WTC11 (cell line): Measurements from ENCODE around the gene MED23. TPM values are rescaled to one million over a fixed set of nuclear protein-coding genes. Genes with fewer than 3 reads are reported as not detected.

Source experiments
- ATAC-seq: fragments of 200-7000 bp; cut with Tn5 transposase; 2 replicates; pipeline ENCODE4 v1.10.0; 2021; ENCODE audit warnings: mild to moderate bottlenecking, moderate library complexity
- CTCF ChIA-PET: fragments of 300-600 bp; sonication (Branson Sonifier 250); formaldehyde crosslinking; loops from one replicate; lab custom pipeline; 2021; ENCODE audit warnings: antibody characterized with exemption; lab: Charles Lee
- POLR2A ChIA-PET: fragments of 350-600 bp; sonication (Branson Sonifier 250); formaldehyde crosslinking; loops from one replicate; lab custom pipeline; 2021; ENCODE audit warnings: antibody characterized with exemption; lab: Charles Lee
- DNase-seq: peaks from one replicate; pipeline ENCODE4 v3.0.0; 2021; ENCODE audit warnings: low spot score
- H3K27ac Mint-ChIP-seq: 2 replicates; pipeline ENCODE4 v1.8.0; 2021; ENCODE audit warnings: mixed read lengths
- H3K27me3 Mint-ChIP-seq: 2 replicates; pipeline ENCODE4 v1.8.0; 2021; ENCODE audit warnings: low read depth, mild to moderate bottlenecking, moderate library complexity, mixed read lengths
- H3K36me3 Mint-ChIP-seq: 2 replicates; pipeline ENCODE4 v1.8.0; 2021; ENCODE audit warnings: mixed read lengths
- H3K4me1 Mint-ChIP-seq: 2 replicates; pipeline ENCODE4 v1.8.0; 2022; ENCODE audit warnings: mixed read lengths
- H3K4me3 Mint-ChIP-seq: 2 replicates; pipeline ENCODE4 v1.8.0; 2021; ENCODE audit warnings: mild to moderate bottlenecking, moderate library complexity, mixed read lengths
- H3K9me3 Mint-ChIP-seq: 2 replicates; pipeline ENCODE4 v1.8.0; 2021; ENCODE audit warnings: mixed read lengths
- ATF3 ChIP-seq: sonication (generic); formaldehyde crosslinking; conservative IDR thresholded peaks from 2 replicates; pipeline ENCODE4 v1.8.1; 2022; ENCODE audit warnings: mild to moderate bottlenecking, missing genetic modification reagents
- ATF6 ChIP-seq: sonication (generic); formaldehyde crosslinking; IDR thresholded peaks from 2 replicates; pipeline ENCODE4 v1.8.1; 2023; ENCODE audit warnings: mild to moderate bottlenecking, missing genetic modification reagents
- CBFB ChIP-seq: sonication (generic); formaldehyde crosslinking; IDR thresholded peaks from 2 replicates; pipeline ENCODE4 v1.8.1; 2022; ENCODE audit warnings: mild to moderate bottlenecking, low read depth, missing genetic modification reagents
- CDX4 ChIP-seq: fragments of 250-450 bp; sonication (Bioruptor Pico); IDR thresholded peaks from 2 replicates; pipeline ENCODE4 v1.9.0; 2021; ENCODE audit warnings: moderate library complexity, mild to moderate bottlenecking, inconsistent platforms, borderline replicate concordance
- E2F1 ChIP-seq: sonication (generic); formaldehyde crosslinking; IDR thresholded peaks from 2 replicates; pipeline ENCODE4 v1.8.0; 2022; ENCODE audit warnings: mild to moderate bottlenecking, missing genetic modification reagents
- E2F4 ChIP-seq: sonication (generic); formaldehyde crosslinking; IDR thresholded peaks from 2 replicates; pipeline ENCODE4 v1.8.1; 2022; ENCODE audit warnings: low read depth, mild to moderate bottlenecking, moderate library complexity, missing genetic modification reagents, borderline replicate concordance
- ETV6 ChIP-seq: sonication (generic); formaldehyde crosslinking; IDR thresholded peaks from 2 replicates; pipeline ENCODE4 v1.8.1; 2022; ENCODE audit warnings: mild to moderate bottlenecking, missing genetic modification reagents
- FOXP1 ChIP-seq: sonication (generic); formaldehyde crosslinking; IDR thresholded peaks from 2 replicates; pipeline ENCODE4 v1.8.0; 2022; ENCODE audit warnings: missing genetic modification reagents, mild to moderate bottlenecking, moderate library complexity, borderline replicate concordance
- JUN ChIP-seq: sonication (generic); formaldehyde crosslinking; IDR thresholded peaks from 2 replicates; pipeline ENCODE4 v1.8.0; 2023; ENCODE audit warnings: mild to moderate bottlenecking, missing genetic modification reagents
- KAT7 ChIP-seq: sonication (generic); formaldehyde crosslinking; IDR thresholded peaks from 2 replicates; pipeline ENCODE4 v1.8.1; 2023; ENCODE audit warnings: missing genetic modification reagents, mild to moderate bottlenecking, borderline replicate concordance
- MLX ChIP-seq: sonication (generic); formaldehyde crosslinking; IDR thresholded peaks from 2 replicates; pipeline ENCODE4 v1.8.1; 2023; ENCODE audit warnings: mild to moderate bottlenecking, missing genetic modification reagents, moderate library complexity
- NR3C1 ChIP-seq: sonication (generic); formaldehyde crosslinking; conservative IDR thresholded peaks from 2 replicates; pipeline ENCODE4 v1.8.1; 2023; ENCODE audit warnings: low read depth, mild to moderate bottlenecking, missing genetic modification reagents
- RELA ChIP-seq: sonication (generic); formaldehyde crosslinking; IDR thresholded peaks from 2 replicates; pipeline ENCODE4 v1.8.1; 2022; ENCODE audit warnings: missing genetic modification reagents, mild to moderate bottlenecking, borderline replicate concordance
- RORB ChIP-seq: fragments of 250-450 bp; sonication (Bioruptor Pico); IDR thresholded peaks from 2 replicates; pipeline ENCODE4 v1.9.0; 2021; ENCODE audit warnings: mild to moderate bottlenecking
- TCF7 ChIP-seq: sonication (generic); formaldehyde crosslinking; IDR thresholded peaks from 2 replicates; pipeline ENCODE4 v1.8.0; 2022; ENCODE audit warnings: mild to moderate bottlenecking, low read depth, missing genetic modification reagents, moderate library complexity
- USF1 ChIP-seq: sonication (generic); formaldehyde crosslinking; IDR thresholded peaks from 2 replicates; pipeline ENCODE4 v1.8.0; 2022; ENCODE audit warnings: mild to moderate bottlenecking, missing genetic modification reagents
- ZNF219 ChIP-seq: sonication (generic); formaldehyde crosslinking; IDR thresholded peaks from 2 replicates; pipeline ENCODE4 v1.8.0; 2023; ENCODE audit warnings: missing genetic modification reagents, mild to moderate bottlenecking, borderline replicate concordance
- ZNF317 ChIP-seq: sonication (generic); formaldehyde crosslinking; IDR thresholded peaks from 2 replicates; pipeline ENCODE4 v1.8.1; 2023; ENCODE audit warnings: low read depth, mild to moderate bottlenecking, moderate library complexity, missing genetic modification reagents, borderline replicate concordance
- ZNF425 ChIP-seq: fragments of 250-450 bp; sonication (Bioruptor Pico); conservative IDR thresholded peaks from 2 replicates; pipeline ENCODE4 v1.9.0; 2021; ENCODE audit warnings: mild to moderate bottlenecking
- ZNF532 ChIP-seq: fragments of 250-450 bp; sonication (Bioruptor Pico); IDR thresholded peaks from 2 replicates; pipeline ENCODE4 v1.9.0; 2021; ENCODE audit warnings: mild to moderate bottlenecking, borderline replicate concordance
- total RNA-seq: library from RNA; stranded (reverse); gene quantifications from 3 replicates; pipeline ENCODE4 v1.2.3, GENCODE V29; 2021

MED23 gene
- total RNA-seq, 1 experiment from 2014 or later = 19.0 TPM

GRCh38 chr6:131655387-131655786 lies 27.3 kb upstream of the MED23 start:
- no peak overlapping the region for H3K27ac Mint-ChIP-seq
- no peaks in the 10 kb centered on the region for H3K9me3 Mint-ChIP-seq
- H3K36me3 Mint-ChIP-seq = no peaks in the 10 kb centered on the region
- TF ChIP-seq CBFB (CRISPR knock-in tag) = no peak
- no peak for TF ChIP-seq ZNF219 (CRISPR knock-in tag)
- no peak for TF ChIP-seq ZNF317 (CRISPR knock-in tag)
- TF ChIP-seq ETV6 (CRISPR knock-in tag) = no peak
- no peak for TF ChIP-seq TCF7 (CRISPR knock-in tag)
- no peak for TF ChIP-seq E2F4
- TF ChIP-seq NR3C1 = no peak
- no peak for TF ChIP-seq ZNF425 (CRISPR knock-in tag)
- CTCF ChIA-PET = interaction anchor here (2.4 kb wide), 1 partner anchor 27 kb away, joined by 12 read pairs; the partner anchor contains the start of gene MED23
- no peaks in the 10 kb centered on the region for H3K4me1 Mint-ChIP-seq
- no peak for ATAC-seq
- H3K4me3 Mint-ChIP-seq = no peak overlapping the region
- H3K27me3 Mint-ChIP-seq = peaks cover 39% of the 10 kb centered on the region
- DNase-seq = no peak
- POLR2A ChIA-PET = no interaction called here

GRCh38 chr6:131654326-131654725 lies 26.3 kb upstream of the MED23 start:
- Mint-ChIP-seq H3K9me3 (no peaks in the 10 kb centered on the region), H3K27me3 (peaks cover 39% of the 10 kb centered on the region), H3K4me1 (no peaks in the 10 kb centered on the region), H3K4me3 (no peak overlapping the region), H3K27ac (no peak overlapping the region), H3K36me3 (no peaks in the 10 kb centered on the region)
- no peak for DNase-seq
- ATAC-seq = no peak
- POLR2A ChIA-PET = no interaction called here
- CTCF ChIA-PET = interaction anchor here (2.4 kb wide), 1 partner anchor 26 kb away, joined by 12 read pairs; the partner anchor contains the start of gene MED23
- no peak for TF ChIP-seq JUN (CRISPR knock-in tag)
- TF ChIP-seq KAT7 (CRISPR knock-in tag) = no peak
- TF ChIP-seq CDX4 (CRISPR knock-in tag) = no peak
- TF ChIP-seq ZNF219 (CRISPR knock-in tag) = no peak
- no peak for TF ChIP-seq FOXP1 (CRISPR knock-in tag)
- TF ChIP-seq ZNF317 (CRISPR knock-in tag) = no peak
- TF ChIP-seq RELA (CRISPR knock-in tag) = no peak
- no peak for TF ChIP-seq ATF6 (CRISPR knock-in tag)
- TF ChIP-seq E2F1 (CRISPR knock-in tag) = no peak
- TF ChIP-seq RORB = no peak
- TF ChIP-seq ATF3 = no peak
- TF ChIP-seq TCF7 (CRISPR knock-in tag) = no peak
- TF ChIP-seq MLX = no peak
- TF ChIP-seq CBFB (CRISPR knock-in tag) = no peak
- no peak for TF ChIP-seq ZNF532 (CRISPR knock-in tag)
- TF ChIP-seq USF1 (CRISPR knock-in tag) = no peak
